GM21528 (cell line): Measurements from ENCODE around the gene PDZRN4.

Experiments
- ATAC-seq: cut with Tn5 transposase; IDR thresholded peaks from one replicate; pipeline ENCODE4 v1.9.1; 2021; ENCODE audit warnings: mild to moderate bottlenecking, moderate library complexity; ENCODE audit not compliant: unreplicated experiment, low FRiP score

Gene PDZRN4

DNA sequence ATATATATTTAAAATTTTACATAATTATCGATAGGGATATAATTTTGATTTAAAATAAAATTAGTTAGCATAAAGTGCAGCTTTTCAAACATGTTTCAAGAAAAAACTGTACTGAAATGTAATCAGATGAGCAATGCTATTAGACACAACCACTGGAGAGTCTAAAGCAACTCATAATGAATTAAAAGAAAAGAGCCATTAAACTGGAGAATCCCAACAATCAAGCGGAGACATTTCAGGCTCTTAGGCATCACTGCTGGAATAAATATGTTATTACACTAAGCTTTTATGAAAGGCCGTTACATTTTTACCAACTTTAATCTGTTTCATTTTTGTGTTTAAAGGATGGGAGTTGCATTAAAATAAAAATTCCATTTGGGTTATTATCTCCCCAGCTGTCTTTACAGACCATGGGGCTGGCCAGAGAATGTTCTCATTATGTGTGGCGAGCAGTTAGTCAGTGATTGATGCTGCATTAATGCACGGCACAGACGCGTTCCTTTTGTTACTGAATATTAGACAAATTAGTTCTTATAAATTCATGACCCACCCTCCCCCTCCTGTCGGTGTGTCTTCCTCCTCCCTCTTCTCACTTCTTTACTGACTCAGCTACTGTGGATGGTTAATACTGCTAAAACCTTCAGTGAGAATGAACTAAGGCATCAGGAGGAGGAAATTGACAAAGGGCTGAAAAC, 156.8 kb downstream of the PDZRN4 start:
- ATAC-seq = no peak

DNA sequence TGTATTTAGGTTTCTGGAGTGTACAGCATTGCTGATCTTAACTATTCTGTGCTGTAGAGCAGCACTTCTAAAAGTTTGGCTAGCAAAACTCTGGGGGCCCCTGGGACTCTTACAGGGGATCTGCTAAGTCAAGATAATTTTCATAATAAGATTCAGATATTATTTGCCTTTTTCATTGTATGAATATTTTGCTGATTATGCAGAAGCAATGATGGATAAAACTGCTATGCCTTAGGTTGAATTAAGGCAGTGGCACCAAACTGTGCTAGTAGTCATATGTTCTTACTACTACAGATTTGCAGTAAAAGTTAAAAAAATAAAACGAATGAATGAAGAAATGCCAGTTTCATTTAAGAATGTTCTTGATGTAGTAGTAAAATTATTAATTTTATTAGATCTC, 160.1 kb downstream of the PDZRN4 start:
- ATAC-seq = no peak

DNA sequence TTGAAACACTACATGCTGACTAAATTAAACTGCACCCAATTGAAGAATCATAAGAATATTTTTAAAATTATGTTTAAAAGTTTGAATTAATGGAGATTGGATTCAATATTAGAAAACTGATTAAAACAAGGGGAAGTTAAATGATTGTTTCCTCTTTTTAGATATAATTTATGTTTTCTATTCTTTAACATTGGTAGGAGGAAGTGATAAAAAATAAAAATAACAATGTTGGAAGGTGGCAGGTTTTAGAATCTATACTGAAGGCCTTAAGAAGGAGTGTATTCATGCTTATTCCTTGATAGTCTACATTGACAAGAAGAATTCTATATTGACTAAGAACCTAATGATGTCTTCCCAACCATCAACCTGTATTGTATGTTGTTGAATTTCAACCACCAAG, 168.1 kb downstream of the PDZRN4 start:
- no peak for ATAC-seq

DNA sequence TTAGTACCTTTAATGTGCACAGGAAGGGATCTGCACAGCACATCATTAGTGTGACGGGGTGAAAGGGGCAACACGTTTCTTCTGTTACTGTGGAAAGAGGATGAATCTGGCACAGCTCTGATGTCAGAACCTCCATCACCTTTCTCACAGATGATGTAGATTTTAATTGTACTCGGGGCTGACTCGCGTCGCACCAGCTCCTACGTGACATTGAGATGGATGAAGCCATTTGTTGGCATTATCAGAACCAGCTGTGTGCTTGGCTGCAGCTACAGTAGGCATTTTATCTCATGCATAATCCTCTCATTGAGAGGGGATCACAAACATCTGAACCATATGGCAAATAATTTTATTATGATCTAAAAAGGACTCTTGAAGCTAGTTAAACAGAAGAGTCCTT, 173.6 kb downstream of the PDZRN4 start:
- no peak for ATAC-seq

DNA sequence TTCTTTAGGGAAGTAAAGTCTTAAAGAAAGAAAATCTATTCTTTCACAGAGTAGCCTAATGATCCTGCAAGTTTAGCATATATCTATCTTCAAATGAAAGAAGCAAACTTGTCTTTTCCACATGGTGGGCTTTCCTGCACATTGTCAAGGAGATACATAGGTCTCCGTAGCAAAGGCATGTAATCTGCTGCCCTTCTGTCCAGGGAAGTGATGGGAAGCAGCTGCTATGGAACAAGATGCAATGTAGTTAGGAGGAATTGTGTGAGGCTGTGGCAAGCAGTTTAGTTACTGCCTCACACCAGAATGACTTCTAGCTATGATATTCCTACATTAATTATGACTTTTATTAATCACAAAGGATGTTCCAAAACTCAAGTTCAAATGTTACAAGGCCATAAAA, 174.4 kb downstream of the PDZRN4 start:
- ATAC-seq = no peak

DNA sequence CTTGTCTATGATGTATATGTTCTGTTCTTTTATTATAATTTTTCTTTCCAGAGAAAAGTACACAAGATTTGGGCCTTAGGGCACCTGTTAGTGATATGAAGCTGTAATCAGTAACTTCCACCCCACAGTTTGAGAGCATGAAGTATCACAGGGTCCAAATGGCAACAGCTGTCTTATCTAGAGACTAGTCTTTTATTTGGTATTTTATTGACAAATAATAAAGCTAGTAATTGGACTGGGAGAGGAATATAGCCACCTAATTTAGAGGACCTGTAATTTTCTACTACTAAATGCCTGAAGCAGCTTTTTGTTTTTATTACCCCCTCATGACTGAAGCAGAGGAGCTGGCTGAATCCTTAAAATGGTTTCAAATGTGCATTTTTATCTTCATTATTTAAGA, 174.8 kb downstream of the PDZRN4 start:
- ATAC-seq = no peak

DNA sequence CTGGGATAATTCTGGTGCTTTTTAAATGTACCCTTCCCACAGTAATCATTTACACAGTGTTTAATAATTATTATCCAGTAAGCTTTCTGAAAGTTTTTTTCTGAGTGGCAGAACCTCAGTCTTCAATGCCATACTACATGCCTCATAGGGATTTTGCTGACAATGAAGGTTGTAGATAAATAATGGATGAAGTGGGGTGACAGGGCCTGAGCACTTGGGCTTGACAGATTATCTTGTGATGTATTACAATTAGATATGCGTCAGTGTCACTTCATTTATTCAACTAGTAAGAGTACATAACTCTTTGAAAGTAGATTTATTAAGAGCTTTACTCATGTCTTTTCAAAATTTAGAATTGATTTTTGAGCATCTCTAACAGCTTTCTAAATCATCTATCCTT, 176.1 kb downstream of the PDZRN4 start:
- ATAC-seq = no peak

DNA sequence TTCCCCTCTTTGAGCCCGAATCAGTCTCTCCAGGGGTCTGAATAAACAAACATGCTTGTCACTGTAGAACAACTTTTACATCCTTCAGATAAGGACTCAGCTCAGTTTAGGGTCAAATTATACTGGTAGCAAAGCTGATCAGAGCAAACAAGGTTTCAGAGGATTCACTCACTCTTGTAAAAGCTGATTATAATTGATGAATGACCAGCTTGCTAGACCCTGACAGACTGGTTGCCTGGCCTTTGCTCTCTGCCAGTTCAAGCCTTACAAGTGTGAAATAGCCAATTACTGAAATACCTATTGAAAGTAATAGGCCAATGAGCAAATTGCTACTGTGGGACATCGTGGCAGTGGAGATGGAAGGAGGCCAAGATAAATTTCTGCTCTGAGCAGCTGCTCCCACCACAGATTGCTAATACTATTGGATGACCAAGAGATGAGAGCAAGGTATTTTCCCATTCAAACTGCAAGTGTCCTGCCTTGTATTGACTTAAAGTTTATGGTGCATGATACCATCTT, 177.6 kb downstream of the PDZRN4 start:
- ATAC-seq = no peak

DNA sequence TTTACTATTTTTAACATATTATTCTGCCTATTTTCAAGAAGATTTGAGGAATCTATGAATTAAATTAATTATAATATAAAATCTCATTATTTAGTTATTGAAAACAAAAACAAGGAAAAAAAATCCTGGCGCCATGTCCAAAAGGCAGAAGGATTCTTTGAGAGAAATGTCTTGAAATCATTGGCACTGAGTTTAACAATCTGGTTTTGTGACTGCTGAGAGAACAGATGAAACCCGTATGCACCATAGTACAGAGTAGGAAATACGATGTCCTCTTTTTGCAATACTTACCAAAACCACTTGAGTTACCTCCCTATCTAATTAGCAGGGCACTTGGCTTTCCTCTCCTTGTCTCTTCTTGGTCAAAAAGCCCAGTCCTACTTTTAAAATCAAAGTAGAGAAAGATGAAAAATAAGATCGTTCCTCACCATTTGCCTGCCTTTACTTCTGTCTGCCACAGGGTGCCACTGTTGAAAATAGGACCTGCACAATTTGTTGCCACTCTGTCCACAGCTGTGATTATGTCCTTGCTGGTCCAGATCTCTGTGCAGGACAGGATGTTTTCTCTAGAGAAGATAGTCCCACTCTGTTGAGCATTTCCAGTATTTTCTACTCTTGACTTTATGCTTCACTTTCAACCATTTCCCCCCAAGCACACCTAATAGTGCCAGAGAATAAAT, 179.7 kb downstream of the PDZRN4 start:
- no peak for ATAC-seq

DNA sequence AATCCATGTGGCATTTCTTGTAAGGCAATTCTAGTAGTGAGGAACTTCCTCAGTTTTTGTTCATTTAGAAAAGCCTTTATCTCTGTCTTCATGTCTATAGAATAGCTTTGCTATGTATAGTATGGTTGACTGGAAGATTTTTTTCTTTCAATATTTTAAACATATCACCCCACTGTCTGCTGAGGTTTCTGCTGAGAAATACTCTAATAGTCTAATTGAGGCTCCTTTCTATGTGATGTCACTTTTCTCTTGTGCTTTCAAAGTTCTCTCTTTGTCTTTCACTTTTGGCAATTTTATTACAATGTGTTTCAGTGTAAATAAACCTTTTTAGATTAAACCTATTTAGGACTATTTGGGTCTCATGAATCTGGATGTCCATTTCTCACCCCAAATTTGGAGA, 192.8 kb downstream of the PDZRN4 start:
- no peak for ATAC-seq

DNA sequence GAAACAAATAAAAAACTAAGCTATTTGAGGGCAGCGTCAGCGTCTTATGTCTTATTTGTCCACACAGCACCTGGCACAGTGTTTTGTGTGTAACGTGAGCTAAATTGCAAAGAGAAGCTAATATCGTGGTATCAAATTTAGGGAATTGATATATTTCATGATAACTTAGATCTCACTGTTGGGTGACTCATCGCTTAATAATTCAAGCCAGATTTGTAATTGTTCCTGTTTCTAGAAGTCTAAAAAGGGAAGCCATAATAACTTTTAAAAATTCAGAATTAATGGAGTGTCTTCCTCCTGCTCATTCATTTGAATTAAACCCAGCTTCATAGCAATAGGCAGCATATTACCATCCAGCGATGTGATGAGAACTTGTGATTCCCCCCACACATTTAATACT, 214.7 kb downstream of the PDZRN4 start:
- no peak for ATAC-seq

DNA sequence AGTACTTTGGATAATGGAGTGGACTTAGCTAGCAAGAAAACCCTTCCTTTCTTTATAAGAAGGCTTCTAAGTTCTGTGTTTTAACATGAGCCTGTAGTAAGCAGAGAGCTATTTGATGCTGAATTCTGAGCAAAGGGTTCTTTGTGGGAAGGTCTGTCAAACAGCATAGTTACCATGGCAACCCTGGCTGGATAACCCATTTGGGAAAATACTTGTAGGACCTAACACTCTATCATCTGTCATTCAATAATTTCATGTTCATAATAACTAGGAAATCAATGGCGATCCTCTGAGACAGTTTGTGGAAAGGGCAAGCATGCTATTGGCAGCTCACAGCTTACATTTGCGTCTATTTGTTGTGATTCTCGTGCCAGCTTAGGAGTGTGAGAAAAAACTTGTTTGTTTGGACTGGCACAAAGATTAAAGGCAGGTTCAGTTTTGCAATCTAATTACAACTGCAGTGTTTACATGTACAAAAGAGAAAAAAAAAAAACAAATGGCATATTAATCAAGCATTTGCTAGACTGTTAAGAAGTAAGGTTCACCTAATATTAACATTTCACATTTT, 219.2 kb downstream of the PDZRN4 start:
- no peak for ATAC-seq

DNA sequence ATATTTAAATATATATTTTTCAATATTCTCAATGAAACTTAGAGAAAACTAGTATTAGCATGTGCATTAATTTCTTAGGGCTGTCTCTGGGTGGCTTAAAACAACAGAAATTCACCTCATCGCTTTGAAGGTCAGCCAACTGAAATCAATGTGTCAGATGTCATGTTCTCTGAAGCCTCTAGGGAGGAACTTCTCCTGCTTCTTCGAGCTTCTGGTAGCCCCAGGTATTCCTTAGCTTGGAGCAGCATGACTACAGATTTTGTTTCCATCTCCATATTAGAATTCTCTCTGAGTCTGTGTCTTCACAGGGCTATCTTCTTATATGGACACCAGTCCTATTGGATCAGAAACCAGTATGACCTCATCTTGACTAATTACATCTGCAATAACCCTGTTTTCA, 221.5 kb downstream of the PDZRN4 start:
- ATAC-seq = no peak

DNA sequence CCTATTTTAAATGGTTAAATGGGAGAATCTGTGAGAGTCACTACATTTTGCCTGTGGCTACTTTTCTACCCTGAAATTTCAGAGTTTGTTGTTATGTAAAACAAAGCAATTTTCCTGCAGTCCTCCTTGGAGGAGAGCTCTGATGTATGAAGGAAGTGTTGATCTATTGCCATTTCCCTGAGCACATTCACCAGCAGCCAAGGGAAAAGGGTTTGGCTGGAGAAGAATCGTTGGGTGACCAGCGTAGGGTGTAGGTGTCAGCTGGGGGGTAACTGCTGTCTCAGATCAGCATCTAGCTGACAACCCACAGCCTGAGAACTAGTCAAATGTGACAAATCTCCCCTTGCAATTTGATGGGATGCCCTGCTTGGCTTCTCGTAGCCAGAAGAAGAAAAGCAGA, 230.5 kb downstream of the PDZRN4 start:
- no peak for ATAC-seq

DNA sequence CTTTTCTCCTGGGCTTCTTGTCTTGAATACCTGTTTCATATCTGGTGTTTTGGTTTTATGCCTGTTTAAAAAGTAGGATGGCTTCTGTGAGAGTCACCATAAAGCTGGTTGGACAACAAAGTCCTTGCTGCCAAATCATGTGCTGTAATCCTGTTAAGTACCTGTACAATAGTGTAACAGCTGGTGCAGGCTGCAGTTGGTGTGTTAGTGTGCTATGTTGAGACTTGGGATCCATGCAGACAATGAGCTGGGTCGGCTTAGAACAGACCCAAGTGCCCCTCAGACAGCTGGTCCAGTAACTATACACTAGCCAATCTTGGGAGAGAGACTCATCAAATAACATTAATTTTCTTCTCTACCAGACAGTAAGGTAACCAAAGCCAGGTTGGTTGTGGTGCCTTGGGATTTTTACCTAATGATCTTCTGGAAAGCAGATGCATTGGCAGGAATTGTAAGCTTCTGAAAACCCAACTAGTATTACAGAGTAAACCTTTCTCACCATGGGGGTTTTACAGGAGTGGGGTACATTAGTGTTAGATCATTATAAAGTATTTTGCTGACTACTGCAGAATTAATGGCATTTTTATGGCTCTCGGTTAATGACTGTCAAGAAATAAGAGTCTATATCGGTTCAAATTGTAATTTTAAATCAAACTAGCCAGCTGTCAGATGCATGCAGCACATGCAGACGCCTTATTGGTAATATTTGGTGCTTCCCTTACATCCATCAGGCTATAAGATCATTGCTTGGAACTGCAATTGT, 231.2 kb downstream of the PDZRN4 start:
- ATAC-seq = no peak

DNA sequence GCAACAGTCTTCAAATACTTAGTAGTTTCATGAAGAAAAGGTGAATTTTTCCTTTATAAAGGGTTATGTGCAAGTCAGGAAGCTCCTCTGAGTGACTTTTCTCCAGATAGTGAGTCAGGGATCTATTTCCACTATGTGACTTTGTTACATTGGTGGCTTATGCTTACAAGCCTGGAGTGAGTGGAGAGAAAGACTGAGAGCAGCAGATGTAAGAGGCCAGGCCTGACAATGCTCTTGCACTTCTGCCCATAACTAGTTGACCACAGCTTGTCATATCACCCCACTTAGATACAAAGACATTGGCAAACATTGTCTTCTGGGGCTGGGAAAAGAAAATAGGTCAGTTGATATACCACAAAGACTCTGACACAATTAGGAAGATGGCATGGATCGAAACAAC, 236.5 kb downstream of the PDZRN4 start:
- no peak for ATAC-seq

DNA sequence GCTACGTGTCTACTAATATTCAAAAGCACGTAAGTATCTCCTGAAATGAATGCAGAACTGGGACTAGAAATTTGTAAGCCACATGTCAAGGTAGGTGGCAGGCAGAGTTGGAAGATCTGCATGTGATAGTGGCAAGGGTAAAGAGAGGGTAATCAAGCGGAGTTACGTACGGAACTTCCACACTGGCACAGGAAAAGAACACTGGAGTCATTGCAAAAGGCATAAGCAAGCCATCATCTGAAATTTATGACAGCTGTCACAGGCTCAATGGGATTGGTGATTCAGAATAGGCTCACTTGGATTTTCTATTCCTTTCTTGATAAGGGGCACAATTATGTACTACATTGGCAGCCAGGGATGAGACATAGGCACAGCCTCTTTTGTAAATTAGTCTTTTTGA, 245.3 kb downstream of the PDZRN4 start:
- no peak for ATAC-seq

DNA sequence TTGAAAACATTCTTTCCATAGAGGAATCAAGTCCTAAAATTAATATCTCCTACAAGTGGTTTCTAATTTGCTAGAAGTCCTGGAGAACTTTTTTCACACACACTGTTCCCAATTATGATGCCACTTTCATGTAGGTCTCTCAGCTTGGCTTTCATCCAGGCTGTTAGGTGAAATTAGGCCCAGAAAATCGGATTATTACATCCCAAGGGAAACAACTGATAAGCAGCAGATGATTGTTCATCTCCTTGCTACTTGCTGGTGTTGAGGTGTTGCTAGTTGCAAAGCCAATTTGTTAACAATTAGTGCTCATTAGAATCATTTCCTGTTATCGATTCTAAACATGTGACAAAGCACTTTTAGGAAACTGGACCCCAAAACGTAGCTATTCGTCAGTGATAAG, 248.0 kb downstream of the PDZRN4 start:
- ATAC-seq = no peak

DNA sequence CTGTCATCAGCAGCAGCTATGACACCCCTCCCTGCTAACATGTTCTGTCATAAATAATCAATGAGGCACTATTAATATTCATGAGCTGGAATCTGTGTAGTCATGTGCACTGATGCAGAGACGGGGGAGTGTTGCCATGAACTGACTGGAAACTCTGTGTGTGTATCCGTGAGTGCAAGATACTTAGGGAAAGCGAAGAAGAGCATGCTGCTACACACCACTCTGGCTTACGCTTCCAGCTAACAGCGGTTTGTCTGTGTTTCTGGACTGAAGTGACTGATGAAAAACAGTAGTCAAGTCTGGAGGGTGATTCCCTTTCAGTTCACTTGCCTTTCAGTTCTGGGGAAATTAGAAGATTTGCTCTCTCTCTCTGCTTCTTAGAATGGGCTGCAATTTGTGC, 249.4 kb downstream of the PDZRN4 start:
- ATAC-seq = no peak

DNA sequence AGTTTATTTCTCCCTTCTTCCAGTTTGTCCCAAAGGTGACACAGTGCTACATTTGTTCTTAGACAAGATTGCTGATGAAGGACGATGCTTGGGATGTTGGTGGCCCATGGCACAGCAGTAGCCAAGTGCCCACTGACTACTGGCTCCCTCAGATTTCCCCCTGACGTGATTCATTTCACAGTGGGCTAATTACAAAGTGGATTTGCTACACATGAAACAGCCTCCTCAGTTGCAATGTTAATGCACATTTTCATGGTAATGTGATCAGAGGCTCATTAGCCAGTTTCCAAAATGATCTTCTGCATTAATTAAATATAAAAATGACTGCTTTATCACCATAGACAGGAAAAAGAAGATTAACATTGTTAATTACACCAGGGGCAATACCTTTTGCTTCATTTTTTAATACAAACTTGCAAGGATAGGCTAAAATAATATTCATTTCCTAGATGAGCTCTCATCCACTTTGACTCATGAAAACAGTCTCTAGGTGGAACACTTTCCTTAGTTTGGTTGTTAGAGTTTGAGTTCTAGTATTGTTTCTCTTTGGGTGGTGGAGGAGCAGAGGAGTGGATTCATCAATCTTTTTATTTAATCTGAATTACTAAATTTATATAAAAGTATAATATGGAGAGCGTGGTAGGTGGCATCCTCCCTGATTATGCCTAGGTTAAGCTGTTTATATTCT, 250.9 kb downstream of the PDZRN4 start:
- no peak for ATAC-seq

DNA sequence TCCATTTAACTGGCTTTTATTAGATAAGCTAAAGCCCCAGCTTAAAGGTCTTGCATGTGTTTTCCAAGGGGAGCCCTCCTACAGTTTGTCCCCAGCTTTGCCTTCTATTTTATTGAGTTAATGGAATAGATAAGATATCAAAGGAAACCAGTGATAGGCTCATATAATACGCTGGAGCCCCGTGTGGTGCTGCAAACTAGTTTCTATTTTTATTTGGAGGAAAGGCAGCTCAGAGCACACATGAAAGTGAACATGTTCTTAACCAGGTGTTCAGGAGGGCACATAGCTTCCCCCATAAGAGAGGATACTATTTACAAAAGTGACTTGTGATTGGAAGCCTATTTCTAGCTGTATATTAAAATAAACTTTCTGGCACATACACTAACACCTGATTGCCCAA, 251.7 kb downstream of the PDZRN4 start:
- no peak for ATAC-seq
